Endothelial cell of umbilical vein (primary cell): ENCODE results near the gene HIVEP3. TPM values are rescaled to one million over a fixed set of nuclear protein-coding genes. Genes with fewer than 3 reads are reported as not detected.

Source experiments
- BruUV-seq: library from RNA; stranded (reverse); fragments of 400-500 nt; replicated peaks from 2 replicates; lab custom pipeline; 2021; lab: Mats Ljungman, UMichigan
- CTCF ChIA-PET: fragments of 300-600, 350-600 bp; sonication (Branson Sonifier 250); formaldehyde crosslinking; loops from one replicate; lab custom pipeline; 2021; ENCODE audit warnings: antibody characterized with exemption, inconsistent platforms; lab: Charles Lee
- POLR2A ChIA-PET: fragments of 300-600, 350-600 bp; sonication (Branson Sonifier 250); formaldehyde crosslinking; loops from one replicate; lab custom pipeline; 2021; ENCODE audit warnings: antibody characterized with exemption, inconsistent platforms; lab: Charles Lee
- DNase-seq: peaks from one replicate; pipeline ENCODE4 v3.0.0-alpha.2; 2011; ENCODE audit warnings: low read depth, low spot score
- FAIRE-seq: peaks from 2 replicates; lab custom pipeline; 2011; peaks lifted over from hg19 to GRCh38; lab: Jason Lieb, UNC
- H2AFZ ChIP-seq: 2 replicates; pipeline ENCODE4 v1.6.0; 2012; ENCODE audit warnings: low read depth, low read length, control low read depth, inconsistent platforms
- H3K27ac ChIP-seq: 2 replicates; pipeline ENCODE4 v1.5.1; 2011; ENCODE audit warnings: low read depth, mild to moderate bottlenecking, control low read depth, low read length, moderate library complexity; ENCODE audit not compliant: insufficient read depth
- H3K27me3 ChIP-seq, 2 experiments: 2 replicates each; pipeline versions ENCODE4 v1.6.0 to v1.6.1; 2011; ENCODE audit warnings: low read length in 2 of 2, mixed read lengths in 1 of 2; ENCODE audit not compliant: control insufficient read depth in 2 of 2, insufficient read depth in 2 of 2
- H3K36me3 ChIP-seq, 2 experiments: 2 replicates in 1 of 2; 3 replicates in 1 of 2; pipeline ENCODE4 v1.5.1; 2011; ENCODE audit warnings: low read length in 2 of 2, mild to moderate bottlenecking in 1 of 2, moderate library complexity in 1 of 2; ENCODE audit not compliant: control insufficient read depth in 2 of 2, insufficient read depth in 2 of 2; ENCODE audit errors: extremely low read depth in 1 of 2
- H3K4me1 ChIP-seq: 3 replicates; pipeline ENCODE4 v1.5.1; 2011; ENCODE audit warnings: mild to moderate bottlenecking, low read length; ENCODE audit not compliant: control insufficient read depth, insufficient read depth; ENCODE audit errors: extremely low read depth
- H3K4me2 ChIP-seq: 2 replicates; pipeline ENCODE4 v1.6.1; 2011; ENCODE audit warnings: low read length, control low read depth, mixed read lengths; ENCODE audit not compliant: insufficient read depth
- H3K4me3 ChIP-seq, 3 experiments: fragments of 200-600 bp in 1 of 3; sonication (generic), shearing (Covaris generic) in 1 of 3; replicated peaks in 1 of 3; 2 replicates each; pipeline ENCODE4 v1.5.1; 2011 to 2016; ENCODE audit warnings: control low read depth in 3 of 3, low read length in 3 of 3, mild to moderate bottlenecking in 2 of 3, inconsistent platforms in 1 of 3, low read depth in 1 of 3, moderate library complexity in 1 of 3; ENCODE audit not compliant: insufficient read depth in 1 of 3
- H3K79me2 ChIP-seq: 2 replicates; pipeline ENCODE4 v1.6.0; 2012; ENCODE audit warnings: low read length, inconsistent platforms; ENCODE audit not compliant: control insufficient read depth, insufficient read depth
- H3K9ac ChIP-seq: replicated peaks from 2 replicates; pipeline ENCODE3; 2011; ENCODE audit warnings: low read length, control low read depth; ENCODE audit not compliant: insufficient read depth; ENCODE audit errors: extremely low read depth
- H3K9me1 ChIP-seq: replicated peaks from 3 replicates; pipeline ENCODE4 v1.6.0; 2011; ENCODE audit warnings: mild to moderate bottlenecking, low read length; ENCODE audit not compliant: control insufficient read depth, insufficient read depth; ENCODE audit errors: extremely low read depth
- H3K9me3 ChIP-seq: replicated peaks from 2 replicates; pipeline ENCODE4 v1.5.1; 2012; ENCODE audit warnings: low read length, inconsistent platforms; ENCODE audit not compliant: control insufficient read depth, insufficient read depth
- H4K20me1 ChIP-seq: replicated peaks from 2 replicates; pipeline ENCODE3; 2011; ENCODE audit warnings: mild to moderate bottlenecking, low read length; ENCODE audit not compliant: control insufficient read depth, insufficient read depth; ENCODE audit errors: extremely low read depth
- EZH2 ChIP-seq: IDR thresholded peaks from 2 replicates; pipeline ENCODE4 v1.6.1; 2012; ENCODE audit warnings: borderline replicate concordance, low read depth, mild to moderate bottlenecking, moderate library complexity, low read length, inconsistent platforms; ENCODE audit not compliant: severe bottlenecking
- FOS ChIP-seq: IDR thresholded peaks from 2 replicates; pipeline ENCODE4 v1.6.1; 2011; ENCODE audit warnings: mild to moderate bottlenecking, low read length, moderate library complexity, borderline replicate concordance; ENCODE audit not compliant: insufficient read depth
- GATA2 ChIP-seq: IDR thresholded peaks from 2 replicates; pipeline ENCODE4 v1.7.0; 2011; ENCODE audit warnings: low read depth, mild to moderate bottlenecking, moderate library complexity, mixed read lengths, low read length; ENCODE audit not compliant: insufficient read length, insufficient read depth
- JUN ChIP-seq: IDR thresholded peaks from 2 replicates; pipeline ENCODE4 v1.6.1; 2011; ENCODE audit warnings: borderline replicate concordance, low read depth; ENCODE audit not compliant: insufficient read length, insufficient read depth
- MYC ChIP-seq: IDR thresholded peaks from one replicate; pipeline ENCODE4 v1.6.1; 2011; ENCODE audit warnings: mild to moderate bottlenecking, low read depth, low read length
- POLR2A ChIP-seq: IDR thresholded peaks from 2 replicates; pipeline ENCODE4 v1.6.1; 2012; ENCODE audit warnings: low read depth, mild to moderate bottlenecking, control low read depth, low read length
- POLR2AphosphoS5 ChIP-seq: IDR thresholded peaks from 2 replicates; pipeline ENCODE4 v1.6.1; 2012; ENCODE audit warnings: low read depth, mild to moderate bottlenecking, control low read depth, low read length, moderate library complexity; ENCODE audit not compliant: insufficient read depth
- dilution Hi-C: fragments of 300-500 bp; cut with MboI; formaldehyde crosslinking; loops from one replicate; pipeline ENCODE4 v1.15.0; 2019; ENCODE audit warnings: low sequenced_read_pairs; ENCODE audit not compliant: extremely low pct_ligation_motif_present
- intact Hi-C: fragments of 100-400 bp; cut with micrococcal nuclease; formaldehyde crosslinking; loops from one replicate; pipeline ENCODE4 v1.10.0; 2022
- polyA plus RNA-seq, 4 experiments: library from polyadenylated mRNA; depleted of rRNA in 3 of 4; stranded (reverse) in 3 of 4; unstranded in 1 of 4; fragments of >200 nt; gene quantifications; 2 replicates each; pipeline versions ENCODE4 v1.2.1 to v1.2.3, GENCODE V29; 2011 to 2012; ENCODE audit warnings: missing spikeins in 1 of 4
- total RNA-seq: library from RNA; stranded (reverse); gene quantifications from 2 replicates; pipeline ENCODE4 v1.2.3, GENCODE V29; 2021
- TF ChIP-seq, protein P1 (sequence below), 2 donors: IDR thresholded peaks; 1 replicate in 1 of 2; 2 replicates in 1 of 2; pipeline ENCODE4 v1.5.1; 2011; ENCODE audit warnings: low read length in 2 of 2, mild to moderate bottlenecking in 2 of 2, moderate library complexity in 2 of 2, control low read depth in 1 of 2, inconsistent platforms in 1 of 2, low read depth in 1 of 2; ENCODE audit not compliant: insufficient read depth in 1 of 2; ENCODE audit errors: extremely low read depth in 1 of 2
- TF ChIP-seq, protein P2 (sequence below): IDR thresholded peaks from 2 replicates; pipeline ENCODE4 v1.6.1; 2011; ENCODE audit not compliant: insufficient read depth, insufficient read length

Gene HIVEP3
- total and polyA plus RNA-seq, 2 donors (not counting 3 experiments of a cell fraction or from before 2014, with no cell fraction given), result 3.4 to 4.0 TPM

DNA sequence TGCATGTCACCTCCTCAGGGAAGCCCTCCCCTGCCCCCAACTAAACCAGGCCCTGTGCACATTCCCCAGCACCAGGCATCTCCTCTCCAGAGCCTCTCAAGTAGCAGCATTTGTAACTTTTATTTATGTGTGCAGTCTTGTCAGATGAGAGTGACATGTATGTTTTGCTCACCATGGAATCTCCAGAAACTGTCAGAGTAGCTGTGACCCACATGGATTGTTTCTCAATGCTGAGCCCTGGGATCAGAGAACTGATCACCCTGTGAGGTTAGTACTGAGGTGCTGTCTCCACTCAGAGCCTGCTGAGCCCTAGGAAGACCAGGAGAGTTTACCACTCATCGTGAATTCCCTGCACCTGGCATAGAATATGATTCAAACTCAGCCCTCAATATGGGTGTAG, 243.3 kb downstream of the HIVEP3 start:
- no peak overlapping the region for H3K27ac ChIP-seq
- H2AFZ ChIP-seq, result no peak overlapping the region
- DNase-seq (no peak), FAIRE-seq (no peak)
- dilution Hi-C loops, result no loop called here
- BruUV-seq, result no TSS peak
- no peaks in the 10 kb centered on the region for H3K27me3 ChIP-seq
- ChIA-PET CTCF (no interaction called here), POLR2A (no interaction called here)
- no peak overlapping the region for H3K4me3 ChIP-seq
- H3K79me2 ChIP-seq, result no peaks in the 10 kb centered on the region
- intact Hi-C loops, result no loop called here
- no peak overlapping the region for H3K4me2 ChIP-seq
- H3K36me3 ChIP-seq, result no peaks in the 10 kb centered on the region
- H3K9me3 ChIP-seq, result no peaks in the 10 kb centered on the region
- H3K4me1 ChIP-seq, result no peaks in the 10 kb centered on the region
- TF ChIP-seq POLR2A, result no peak
- TF ChIP-seq, protein P1, sequence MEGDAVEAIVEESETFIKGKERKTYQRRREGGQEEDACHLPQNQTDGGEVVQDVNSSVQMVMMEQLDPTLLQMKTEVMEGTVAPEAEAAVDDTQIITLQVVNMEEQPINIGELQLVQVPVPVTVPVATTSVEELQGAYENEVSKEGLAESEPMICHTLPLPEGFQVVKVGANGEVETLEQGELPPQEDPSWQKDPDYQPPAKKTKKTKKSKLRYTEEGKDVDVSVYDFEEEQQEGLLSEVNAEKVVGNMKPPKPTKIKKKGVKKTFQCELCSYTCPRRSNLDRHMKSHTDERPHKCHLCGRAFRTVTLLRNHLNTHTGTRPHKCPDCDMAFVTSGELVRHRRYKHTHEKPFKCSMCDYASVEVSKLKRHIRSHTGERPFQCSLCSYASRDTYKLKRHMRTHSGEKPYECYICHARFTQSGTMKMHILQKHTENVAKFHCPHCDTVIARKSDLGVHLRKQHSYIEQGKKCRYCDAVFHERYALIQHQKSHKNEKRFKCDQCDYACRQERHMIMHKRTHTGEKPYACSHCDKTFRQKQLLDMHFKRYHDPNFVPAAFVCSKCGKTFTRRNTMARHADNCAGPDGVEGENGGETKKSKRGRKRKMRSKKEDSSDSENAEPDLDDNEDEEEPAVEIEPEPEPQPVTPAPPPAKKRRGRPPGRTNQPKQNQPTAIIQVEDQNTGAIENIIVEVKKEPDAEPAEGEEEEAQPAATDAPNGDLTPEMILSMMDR (IDR thresholded peaks at IDR 0.05; ENCODE audit: extremely low read depth in 1 of 2, insufficient read depth in 1 of 2, low read depth in 1 of 2, low read length in 2 of 2), result no peak
- no peak for TF ChIP-seq JUN
- no peak for TF ChIP-seq POLR2AphosphoS5
- no peak overlapping the region for H3K9ac ChIP-seq
- no peaks in the 10 kb centered on the region for H4K20me1 ChIP-seq
- H3K9me1 ChIP-seq, result no peaks in the 10 kb centered on the region

DNA sequence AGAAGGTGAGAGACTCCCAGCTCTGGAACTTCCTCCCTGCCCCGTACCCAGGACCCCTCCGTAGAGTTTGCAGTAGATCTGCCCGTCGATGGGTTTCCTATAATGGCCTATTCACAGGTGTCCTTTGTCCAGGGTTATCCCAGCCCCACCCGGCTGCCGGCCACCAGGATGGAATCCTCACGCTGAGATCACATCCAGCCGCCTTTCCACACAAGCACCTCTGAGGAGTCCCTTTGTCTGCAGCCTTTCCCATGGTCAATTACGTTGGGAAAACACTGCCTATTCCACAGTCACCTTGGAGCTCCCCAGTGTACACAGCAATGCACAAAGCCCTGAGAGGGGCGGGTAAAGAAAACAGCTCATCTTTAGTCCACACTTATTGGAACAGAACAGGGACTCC, 244.2 kb downstream of the HIVEP3 start:
- POLR2A ChIA-PET, result interaction anchor here (0.6 kb wide), 1 partner anchor 108 kb away, joined by 4 read pairs; no protein-coding TSS in a partner anchor
- Histone ChIP-seq H3K79me2 (no peaks in the 10 kb centered on the region), H3K4me2 (no peak overlapping the region), H3K4me1 (no peaks in the 10 kb centered on the region), H3K36me3 (no peaks in the 10 kb centered on the region), H2AFZ (no peak overlapping the region), H3K9ac (no peak overlapping the region), H4K20me1 (no peaks in the 10 kb centered on the region), H3K9me3 (no peaks in the 10 kb centered on the region), H3K9me1 (no peaks in the 10 kb centered on the region), H3K27me3 (no peaks in the 10 kb centered on the region), H3K4me3 (no peak overlapping the region), H3K27ac (no peak overlapping the region)
- TF ChIP-seq, protein P1 (IDR thresholded peaks at IDR 0.05; ENCODE audit: extremely low read depth in 1 of 2, insufficient read depth in 1 of 2, low read depth in 1 of 2, low read length in 2 of 2), result no peak
- no peak for TF ChIP-seq JUN
- TF ChIP-seq POLR2AphosphoS5, result no peak
- TF ChIP-seq, protein P2, sequence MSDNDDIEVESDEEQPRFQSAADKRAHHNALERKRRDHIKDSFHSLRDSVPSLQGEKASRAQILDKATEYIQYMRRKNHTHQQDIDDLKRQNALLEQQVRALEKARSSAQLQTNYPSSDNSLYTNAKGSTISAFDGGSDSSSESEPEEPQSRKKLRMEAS, result no peak
- TF ChIP-seq GATA2, result no peak
- TF ChIP-seq FOS, result no peak
- no peak for TF ChIP-seq POLR2A
- TF ChIP-seq MYC, result no peak
- no peak for TF ChIP-seq EZH2
- CTCF ChIA-PET, result interaction anchor here (0.8 kb wide), 1 partner anchor 127 kb away, joined by 3 read pairs; no protein-coding TSS in a partner anchor
- DNase-seq (no peak), FAIRE-seq (no peak)
- dilution Hi-C loops, result no loop called here
- BruUV-seq, result no TSS peak
- intact Hi-C loops, result no loop called here
